BJ (cell line): Measurements from ENCODE around the gene PRR23B. TPM values are rescaled to one million over a fixed set of nuclear protein-coding genes. Genes with fewer than 3 reads are reported as not detected.
"Not testable (repeated sequence)": the region's sequence is repeated elsewhere in the genome, so short reads cannot be mapped to it uniquely, and the experiment has no call there.

Source experiments
- CTCF ChIA-PET: fragments of 350-600 bp; formaldehyde crosslinking; extraction: SDS; loops from one replicate; lab custom pipeline; 2021; ENCODE audit warnings: antibody characterized with exemption, inconsistent platforms; lab: Yijun Ruan, JAX
- POLR2A ChIA-PET: fragments of 300-600 bp; sonication (Branson Sonifier 250); formaldehyde crosslinking; extraction: SDS; loops from one replicate; lab custom pipeline; 2021; ENCODE audit warnings: antibody characterized with exemption; lab: Charles Lee
- DNase-seq: peaks from one replicate; pipeline ENCODE4 v3.0.0-alpha.2; 2011; ENCODE audit warnings: low read depth
- H3K27me3 ChIP-seq: 2 replicates; pipeline ENCODE4 v1.6.0; 2011; ENCODE audit warnings: low read length; ENCODE audit not compliant: control insufficient read depth, insufficient read depth
- H3K36me3 ChIP-seq: 2 replicates; pipeline ENCODE4 v1.5.1; 2011; ENCODE audit warnings: low read length; ENCODE audit not compliant: control insufficient read depth, insufficient read depth
- H3K4me3 ChIP-seq: 2 replicates; pipeline ENCODE4 v1.5.1; 2011; ENCODE audit warnings: low read depth, mild to moderate bottlenecking, control low read depth, low read length
- CTCF ChIP-seq: IDR thresholded peaks from 2 replicates; pipeline ENCODE4 v1.5.1; 2011; ENCODE audit warnings: low read depth, mild to moderate bottlenecking, control low read depth, inconsistent platforms, low read length, moderate library complexity; ENCODE audit not compliant: insufficient read depth
- polyA plus RNA-seq: library from polyadenylated mRNA; depleted of rRNA; stranded (reverse); fragments of >200 nt; gene quantifications from 2 replicates; pipeline ENCODE4 v1.2.3, GENCODE V29; 2011

Gene PRR23B
- polyA plus RNA-seq, 1 experiment, result not detected

GRCh38 chr3:139043554-139044365 is 23.0 kb upstream of the PRR23B start:
- no peak for DNase-seq
- CTCF ChIA-PET, result interaction anchor here (0.9 kb wide), 1 partner anchor 108 kb away, joined by 4 read pairs; no protein-coding TSS in a partner anchor
- no peaks in the 10 kb centered on the region for H3K36me3 ChIP-seq
- H3K27me3 ChIP-seq, result no peaks in the 10 kb centered on the region
- TF ChIP-seq CTCF, result no peak
- POLR2A ChIA-PET, result no interaction called here
- no peak overlapping the region for H3K4me3 ChIP-seq

GRCh38 chr3:139037478-139037877 is 16.8 kb upstream of the PRR23B start:
- CTCF ChIA-PET, result no interaction called here

GRCh38 chr3:139032326-139033002 is 11.7 kb upstream of the PRR23B start:
- H3K36me3 ChIP-seq, result no peaks in the 10 kb centered on the region
- H3K4me3 ChIP-seq, result no peak overlapping the region
- no peaks in the 10 kb centered on the region for H3K27me3 ChIP-seq
- CTCF ChIA-PET, result interaction anchor here (1.3 to 1.4 kb wide), 2 partner anchors 11 to 97 kb away, joined by 3 to 6 read pairs; no protein-coding TSS in a partner anchor
- no peak for DNase-seq
- TF ChIP-seq CTCF, result no peak
- POLR2A ChIA-PET, result no interaction called here

More at GRCh38 chr3:139037478-139037877, 16.8 kb upstream of the PRR23B start:
- Histone ChIP-seq H3K27me3 (no peaks in the 10 kb centered on the region), H3K4me3 (no peak overlapping the region), H3K36me3 (no peaks in the 10 kb centered on the region)
- no peak for TF ChIP-seq CTCF
- POLR2A ChIA-PET, result no interaction called here
- no peak for DNase-seq

GRCh38 chr3:139030576-139030975 is 9.8 kb upstream of the PRR23B start:
- H3K4me3 ChIP-seq, H3K36me3 ChIP-seq, POLR2A ChIA-PET, DNase-seq, H3K27me3 ChIP-seq, CTCF ChIA-PET: not testable (repeated sequence)

- no peak for TF ChIP-seq CTCF
- POLR2A ChIA-PET, result no interaction called here
- Histone ChIP-seq H3K4me3 (no peak overlapping the region), H3K36me3 (no peaks in the 10 kb centered on the region), H3K27me3 (no peaks in the 10 kb centered on the region)
- no peak for DNase-seq
- CTCF ChIA-PET, result no interaction called here
These were observed 4.2 kb upstream of the PRR23B start for GRCh38 chr3:139024968-139025367.
